GM18499 (cell line): ENCODE data around the gene ABCC6.
A peak's percentile ranks its signal among the peaks of the same experiment; 100 is the strongest.
"Not testable (repeated sequence)": the region's sequence is repeated elsewhere in the genome, so short reads cannot be mapped to it uniquely, and the experiment has no call there.

Source experiments
- ATAC-seq: cut with Tn5 transposase; IDR thresholded peaks from one replicate; pipeline ENCODE4 v1.9.1; 2021; ENCODE audit warnings: moderate number of reproducible peaks; ENCODE audit not compliant: insufficient read depth, unreplicated experiment

Gene ABCC6

GRCh38 chr16:16232692-16233061 lies 9.4 kb upstream of the ABCC6 start:
- ATAC-seq = peak; percentile 9

GRCh38 chr16:16223662-16224241 lies 458 bp upstream of the ABCC6 start:
- not testable (repeated sequence) for ATAC-seq

GRCh38 chr16:16221382-16221781 lies 1.9 kb downstream of the ABCC6 start:
- not testable (repeated sequence) for ATAC-seq

- not testable (repeated sequence) for ATAC-seq
Observed at GRCh38 chr16:16220449-16220848, 2.8 kb downstream of the ABCC6 start.

GRCh38 chr16:16218787-16219186 lies 4.5 kb downstream of the ABCC6 start:
- ATAC-seq = not testable (repeated sequence)

GRCh38 chr16:16218349-16218748 lies 4.9 kb downstream of the ABCC6 start:
- ATAC-seq = not testable (repeated sequence)

- ATAC-seq = not testable (repeated sequence)
Observed at GRCh38 chr16:16213863-16214293, 9.4 kb downstream of the ABCC6 start.

GRCh38 chr16:16211404-16211803 lies 11.9 kb downstream of the ABCC6 start:
- ATAC-seq = not testable (repeated sequence)

GRCh38 chr16:16208461-16208860 lies 14.8 kb downstream of the ABCC6 start:
- ATAC-seq = not testable (repeated sequence)

- ATAC-seq = not testable (repeated sequence)
Observed at GRCh38 chr16:16207787-16208334, 15.4 kb downstream of the ABCC6 start.

- not testable (repeated sequence) for ATAC-seq
Observed at GRCh38 chr16:16207097-16207786, 16.1 kb downstream of the ABCC6 start.

- not testable (repeated sequence) for ATAC-seq
Observed at GRCh38 chr16:16205864-16206263, 17.4 kb downstream of the ABCC6 start.

- not testable (repeated sequence) for ATAC-seq
Observed at GRCh38 chr16:16204552-16204951, 18.7 kb downstream of the ABCC6 start.

- ATAC-seq = not testable (repeated sequence)
Observed at GRCh38 chr16:16203494-16203893, 19.8 kb downstream of the ABCC6 start.

- not testable (repeated sequence) for ATAC-seq
Observed at GRCh38 chr16:16202400-16203143, 20.7 kb downstream of the ABCC6 start.

GRCh38 chr16:16201880-16202279 lies 21.4 kb downstream of the ABCC6 start:
- ATAC-seq = not testable (repeated sequence)

GRCh38 chr16:16200391-16200790 lies 22.9 kb downstream of the ABCC6 start:
- ATAC-seq = not testable (repeated sequence)

GRCh38 chr16:16199428-16199827 lies 23.9 kb downstream of the ABCC6 start:
- ATAC-seq = not testable (repeated sequence)

GRCh38 chr16:16197966-16198365 lies 25.3 kb downstream of the ABCC6 start:
- no peak for ATAC-seq

- ATAC-seq = no peak
Observed at GRCh38 chr16:16197331-16197730, 26.0 kb downstream of the ABCC6 start.

GRCh38 chr16:16196099-16196498 lies 27.2 kb downstream of the ABCC6 start:
- ATAC-seq = no peak
